Measurements from ENCODE around the gene KIAA1549.
A peak's percentile ranks its signal among the peaks of the same experiment; 100 is the strongest.

The KIAA1549 gene

GRCh38 chr7:139004321-139005090 is 23.3 kb upstream of the KIAA1549 start:
- CTCF ChIA-PET, result interaction anchor here (2.3 kb wide), 1 partner anchor 13 kb away, joined by 10 read pairs; no protein-coding TSS in a partner anchor
- POLR2A ChIA-PET, result no interaction called here
- TF ChIP-seq ZNF529 (tag by site-specific recombination; IDR thresholded peaks at IDR 0.05; ENCODE audit: insufficient replicate concordance) (peak; percentile 41), ZNF626 (tag by site-specific recombination; IDR thresholded peaks at IDR 0.05) (peak; percentile 87; the same call in 1 of the 2 replicates), SP7 (tag by site-specific recombination; IDR thresholded peaks at IDR 0.05) (no peak), ZNF549 (tag by site-specific recombination; IDR thresholded peaks at IDR 0.05) (peak; percentile 37; the same call in 1 of the 2 replicates), ZNF660 (tag by site-specific recombination; IDR thresholded peaks at IDR 0.05) (peak; percentile 30; the same call in 1 of the 2 replicates), OVOL3 (tag by site-specific recombination; IDR thresholded peaks at IDR 0.05) (no peak), SETDB1 (IDR thresholded peaks at IDR 0.05; ENCODE audit: insufficient read length, low read length) (peak; percentile 98), ZNF558 (tag by site-specific recombination; IDR thresholded peaks at IDR 0.05) (0 out of 2 replicates have a peak, but pooled peaks have one; percentile 21), ZNF354C (tag by site-specific recombination; IDR thresholded peaks at IDR 0.05; ENCODE audit: borderline replicate concordance, low read depth) (no peak)
- TF ChIP-seq, protein P1, sequence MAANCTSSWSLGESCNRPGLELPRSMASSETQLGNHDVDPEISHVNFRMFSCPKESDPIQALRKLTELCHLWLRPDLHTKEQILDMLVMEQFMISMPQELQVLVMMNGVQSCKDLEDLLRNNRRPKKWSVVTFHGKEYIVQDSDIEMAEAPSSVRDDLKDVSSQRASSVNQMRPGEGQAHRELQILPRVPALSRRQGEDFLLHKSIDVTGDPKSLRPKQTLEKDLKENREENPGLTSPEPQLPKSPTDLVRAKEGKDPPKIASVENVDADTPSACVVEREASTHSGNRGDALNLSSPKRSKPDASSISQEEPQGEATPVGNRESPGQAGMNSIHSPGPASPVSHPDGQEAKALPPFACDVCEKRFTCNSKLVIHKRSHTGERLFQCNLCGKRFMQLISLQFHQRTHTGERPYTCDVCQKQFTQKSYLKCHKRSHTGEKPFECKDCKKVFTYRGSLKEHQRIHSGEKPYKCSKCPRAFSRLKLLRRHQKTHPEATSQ (tag by site-specific recombination; IDR thresholded peaks at IDR 0.05), result no peak
- TF ChIP-seq, protein P2, sequence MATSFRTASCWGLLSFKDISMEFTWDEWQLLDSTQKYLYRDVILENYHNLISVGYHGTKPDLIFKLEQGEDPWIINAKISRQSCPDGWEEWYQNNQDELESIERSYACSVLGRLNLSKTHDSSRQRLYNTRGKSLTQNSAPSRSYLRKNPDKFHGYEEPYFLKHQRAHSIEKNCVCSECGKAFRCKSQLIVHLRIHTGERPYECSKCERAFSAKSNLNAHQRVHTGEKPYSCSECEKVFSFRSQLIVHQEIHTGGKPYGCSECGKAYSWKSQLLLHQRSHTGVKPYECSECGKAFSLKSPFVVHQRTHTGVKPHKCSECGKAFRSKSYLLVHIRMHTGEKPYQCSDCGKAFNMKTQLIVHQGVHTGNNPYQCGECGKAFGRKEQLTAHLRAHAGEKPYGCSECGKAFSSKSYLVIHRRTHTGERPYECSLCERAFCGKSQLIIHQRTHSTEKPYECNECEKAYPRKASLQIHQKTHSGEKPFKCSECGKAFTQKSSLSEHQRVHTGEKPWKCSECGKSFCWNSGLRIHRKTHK (tag by site-specific recombination; IDR thresholded peaks at IDR 0.05), result peak; percentile 66
- H3K4me1 ChIP-seq (ENCODE audit: control insufficient read depth, insufficient read depth, low read length), result no peaks in the 10 kb centered on the region
- H3K9me3 ChIP-seq (ENCODE audit: control insufficient read depth, insufficient read depth, low read depth, low read length), result no peaks in the 10 kb centered on the region
- H3K4me3 ChIP-seq (ENCODE audit: low read depth, low read length), result no peak overlapping the region
- no peaks in the 10 kb centered on the region for H3K36me3 ChIP-seq (ENCODE audit: control insufficient read depth in 2 of 2, insufficient read depth in 1 of 2, low read length in 2 of 2)
- H3K27ac ChIP-seq (ENCODE audit: extremely low read depth, low read depth, low read length), result no peak overlapping the region

DNA sequence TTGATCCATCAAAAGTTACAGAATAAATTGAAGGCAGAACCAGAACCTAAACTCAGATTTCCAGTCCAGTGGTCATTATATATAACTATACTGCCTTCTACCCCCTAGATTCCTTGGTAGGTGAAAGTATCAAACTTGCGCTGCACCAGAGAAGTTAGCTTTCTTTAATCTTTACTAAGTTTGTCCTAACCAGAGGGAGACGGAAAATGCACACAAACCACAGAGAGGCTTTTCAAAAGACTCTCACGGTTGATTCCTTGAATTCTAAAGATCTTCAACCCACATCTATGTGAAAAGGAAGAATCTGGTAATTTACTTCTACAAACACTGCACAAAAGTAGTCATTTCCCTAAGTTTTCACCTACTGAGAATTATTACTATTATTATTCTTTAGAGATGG is 18.2 kb upstream of the KIAA1549 start:
- CTCF ChIA-PET, result no interaction called here
- TF ChIP-seq ZNF510 (tag by site-specific recombination; IDR thresholded peaks at IDR 0.05; ENCODE audit: insufficient replicate concordance), result no peak
- no peak for TF ChIP-seq ZNF623 (tag by site-specific recombination; IDR thresholded peaks at IDR 0.05)
- no peak for TF ChIP-seq ZNF654 (tag by site-specific recombination; IDR thresholded peaks at IDR 0.05; ENCODE audit: low read depth)
- no peak for TF ChIP-seq ZNF155 (tag by site-specific recombination; IDR thresholded peaks at IDR 0.05)
- no peak for TF ChIP-seq ZSCAN16 (tag by site-specific recombination; IDR thresholded peaks at IDR 0.05)
- no peak for TF ChIP-seq ZNF701 (tag by site-specific recombination; IDR thresholded peaks at IDR 0.05)
- no peak for TF ChIP-seq YY1 (tag by site-specific recombination; IDR thresholded peaks at IDR 0.05)
- TF ChIP-seq ZNF214 (tag by site-specific recombination; IDR thresholded peaks at IDR 0.05; ENCODE audit: borderline replicate concordance), result no peak
- TF ChIP-seq ZNF10 (tag by site-specific recombination; IDR thresholded peaks at IDR 0.05), result no peak
- no peak for TF ChIP-seq ZBTB1 (tag by site-specific recombination; IDR thresholded peaks at IDR 0.05)
- no peak for TF ChIP-seq ZNF621 (tag by site-specific recombination; IDR thresholded peaks at IDR 0.05)
- no peak for TF ChIP-seq MZF1 (tag by site-specific recombination; IDR thresholded peaks at IDR 0.05; ENCODE audit: borderline replicate concordance)
- TF ChIP-seq YY2 (tag by site-specific recombination; IDR thresholded peaks at IDR 0.05), result no peak
- no peak for TF ChIP-seq ZFP69B (tag by site-specific recombination; IDR thresholded peaks at IDR 0.05)
- TF ChIP-seq IKZF3 (tag by site-specific recombination; IDR thresholded peaks at IDR 0.05), result no peak
- no peak for TF ChIP-seq ZNF548 (tag by site-specific recombination; IDR thresholded peaks at IDR 0.05)
- TF ChIP-seq TRIM28 (IDR thresholded peaks at IDR 0.05; ENCODE audit: borderline replicate concordance, low read length), result no peak
- POLR2A ChIA-PET, result interaction anchor here (0.6 kb wide), 1 partner anchor 373 kb away, joined by 3 read pairs; no protein-coding TSS in a partner anchor
- Histone ChIP-seq H3K27ac (ENCODE audit: extremely low read depth, low read depth, low read length) (no peak overlapping the region), H3K9me3 (ENCODE audit: control insufficient read depth, insufficient read depth, low read depth, low read length) (no peaks in the 10 kb centered on the region), H3K4me3 (ENCODE audit: low read depth, low read length) (no peak overlapping the region), H3K4me1 (ENCODE audit: control insufficient read depth, insufficient read depth, low read length) (no peaks in the 10 kb centered on the region), H3K36me3 (ENCODE audit: control insufficient read depth in 2 of 2, insufficient read depth in 1 of 2, low read length in 2 of 2) (no peaks in the 10 kb centered on the region)
